GM19351 (cell line): Measurements from ENCODE around the gene PROP1.
"Not testable (repeated sequence)": the region's sequence is repeated elsewhere in the genome, so short reads cannot be mapped to it uniquely, and the experiment has no call there.

Experiments
- ATAC-seq: cut with Tn5 transposase; IDR thresholded peaks from one replicate; pipeline ENCODE4 v1.9.1; 2021; ENCODE audit warnings: mild to moderate bottlenecking, moderate library complexity; ENCODE audit not compliant: unreplicated experiment

Gene PROP1

GRCh38 chr5:177995691-177996595, at the start of gene PROP1:
Gene PROP1, minus strand, starts transcription at chr5:177996242. Its CDS starts 309 bp downstream, at chr5:177995933.
- ATAC-seq = no peak

DNA sequence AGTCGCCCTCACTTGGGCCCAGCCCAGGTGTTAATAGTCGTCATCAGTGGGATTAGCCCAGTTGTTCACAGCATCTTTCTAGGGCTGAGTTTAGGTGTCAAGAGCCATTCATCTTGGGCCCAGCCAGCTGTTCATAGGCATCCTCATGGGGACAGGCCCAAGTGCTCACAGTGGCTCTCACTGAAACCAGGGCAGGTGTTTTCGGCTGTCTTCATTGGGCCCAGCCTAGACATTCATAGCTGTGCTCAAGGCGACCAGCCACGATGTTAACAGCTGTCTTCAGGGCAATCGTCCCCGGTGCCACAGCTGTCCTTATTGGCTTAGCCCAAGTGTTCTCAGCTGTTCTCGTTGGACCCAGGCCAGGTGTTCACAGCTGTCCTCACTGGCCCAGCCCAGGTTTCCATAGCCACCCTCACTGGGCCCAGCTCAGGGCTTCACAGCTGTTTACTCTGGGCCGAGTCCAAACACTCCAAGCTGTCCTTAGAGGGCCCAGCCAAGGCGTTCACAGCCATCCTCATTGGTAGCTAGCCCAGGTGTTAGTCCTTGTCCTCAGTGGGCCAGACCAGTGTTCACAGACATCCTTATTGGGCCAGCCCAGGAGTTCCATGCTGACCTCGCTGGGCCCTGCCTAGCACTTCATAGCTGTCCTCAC, 23.5 kb upstream of the PROP1 start:
- not testable (repeated sequence) for ATAC-seq

- not testable (repeated sequence) for ATAC-seq
Observed at GRCh38 chr5:178012758-178013157, 16.7 kb upstream of the PROP1 start.

GRCh38 chr5:178011816-178012554, 15.9 kb upstream of the PROP1 start:
- ATAC-seq = not testable (repeated sequence)

- ATAC-seq = not testable (repeated sequence)
Observed at GRCh38 chr5:178007272-178007671, 11.2 kb upstream of the PROP1 start.

DNA sequence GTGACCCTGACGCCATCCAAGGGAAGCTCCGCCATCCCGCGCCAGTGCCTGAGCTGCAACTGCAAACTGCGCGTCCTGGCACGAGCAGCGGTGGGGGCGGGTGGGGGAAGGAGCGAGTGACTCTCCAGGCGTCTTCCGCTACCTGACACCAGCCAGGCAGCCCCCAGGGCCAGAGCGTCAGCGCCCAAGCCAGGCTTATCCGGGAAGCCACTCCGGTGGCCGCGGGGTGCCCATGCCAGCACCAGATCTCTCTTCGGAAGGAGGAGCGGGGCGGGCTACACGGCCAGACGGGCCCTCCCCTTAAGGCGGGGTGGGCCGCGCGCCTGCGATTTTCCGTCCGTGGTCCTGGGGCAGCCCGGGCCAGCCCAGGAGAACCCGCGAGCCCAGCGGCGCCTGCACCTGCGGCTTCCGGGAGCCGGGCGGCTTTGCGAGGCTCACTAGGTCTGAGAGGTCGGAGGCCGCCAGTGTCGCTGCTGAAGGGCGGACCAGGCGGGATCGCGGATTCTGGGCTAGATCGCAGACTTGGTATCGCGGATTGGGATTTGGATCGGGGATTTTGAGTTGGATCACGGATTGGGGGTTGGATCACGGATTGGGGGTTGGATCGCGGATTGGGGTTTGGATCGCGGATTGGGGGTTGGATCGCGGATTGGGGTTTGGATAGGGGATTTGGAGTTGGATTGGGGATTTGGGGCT, 10.6 kb upstream of the PROP1 start:
- peak; percentile 78 for ATAC-seq

DNA sequence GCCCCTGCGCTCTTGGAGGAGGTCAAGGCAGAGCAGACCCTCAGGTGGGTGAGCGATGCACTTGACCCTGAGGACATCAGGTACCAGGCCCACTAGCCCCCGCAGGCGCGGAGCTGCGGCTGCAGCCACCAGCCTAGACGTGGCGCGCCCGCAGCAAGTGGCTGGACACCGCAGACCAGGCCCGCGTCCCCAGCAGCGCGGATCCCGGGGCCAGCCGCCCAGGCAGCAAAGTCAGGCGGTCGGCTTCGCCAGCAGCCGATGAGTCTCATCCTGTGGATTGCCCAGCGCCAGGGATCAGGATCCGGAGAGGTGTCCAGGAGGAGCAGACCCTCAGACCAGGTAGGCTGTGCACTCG, 10.1 kb upstream of the PROP1 start:
- ATAC-seq = peak; percentile 6

- ATAC-seq = no peak
Observed at GRCh38 chr5:177997846-177998245, 1.8 kb upstream of the PROP1 start.

DNA sequence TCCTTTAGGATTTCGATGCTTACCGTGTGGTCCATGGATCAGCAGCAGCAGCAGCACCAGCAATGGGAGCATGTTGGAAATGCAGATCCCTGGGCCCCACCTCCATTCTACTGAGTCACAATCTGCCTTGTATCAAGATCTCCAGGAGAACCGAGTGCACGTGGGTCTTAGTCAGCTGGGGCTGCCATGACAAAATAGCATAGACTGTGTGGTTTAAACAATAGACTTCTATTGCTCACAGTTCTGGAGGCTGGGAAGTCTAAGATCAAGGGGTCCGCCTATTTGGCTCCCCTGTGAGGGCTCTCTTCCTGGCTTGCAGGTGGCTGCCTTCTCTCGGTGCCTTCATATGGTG, 1.3 kb upstream of the PROP1 start:
- ATAC-seq = no peak

GRCh38 chr5:177996660-177997318, 747 bp upstream of the PROP1 start:
- no peak for ATAC-seq

GRCh38 chr5:177994561-177995190, 1.4 kb downstream of the PROP1 start:
- no peak for ATAC-seq

- ATAC-seq = no peak
Observed at GRCh38 chr5:177994063-177994462, 2.0 kb downstream of the PROP1 start.

DNA sequence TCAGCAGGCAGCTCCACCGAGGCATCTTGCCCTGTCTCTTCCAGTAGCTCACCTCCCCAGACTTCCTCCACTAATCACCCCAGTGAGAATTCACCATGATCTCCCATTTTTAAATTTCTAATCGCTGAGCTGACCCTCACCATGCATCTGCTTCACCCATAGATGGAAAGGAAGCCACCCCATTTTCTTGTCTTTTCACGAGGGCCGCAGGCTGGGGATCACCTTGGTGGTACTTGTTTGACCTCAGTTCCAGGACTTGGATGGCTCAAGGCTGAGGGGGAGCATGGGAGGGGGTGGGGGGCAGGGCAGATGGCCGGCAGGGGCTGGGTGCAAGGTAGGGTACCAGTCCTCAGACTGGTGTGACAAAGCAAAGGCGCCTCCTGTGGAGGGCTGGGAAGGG, 3.6 kb downstream of the PROP1 start:
- no peak for ATAC-seq

- ATAC-seq = no peak
Observed at GRCh38 chr5:177988989-177989625, 6.9 kb downstream of the PROP1 start.

GRCh38 chr5:177987326-177987725, 8.7 kb downstream of the PROP1 start:
- ATAC-seq = no peak

- no peak for ATAC-seq
Observed at GRCh38 chr5:177985430-177986040, 10.5 kb downstream of the PROP1 start.

DNA sequence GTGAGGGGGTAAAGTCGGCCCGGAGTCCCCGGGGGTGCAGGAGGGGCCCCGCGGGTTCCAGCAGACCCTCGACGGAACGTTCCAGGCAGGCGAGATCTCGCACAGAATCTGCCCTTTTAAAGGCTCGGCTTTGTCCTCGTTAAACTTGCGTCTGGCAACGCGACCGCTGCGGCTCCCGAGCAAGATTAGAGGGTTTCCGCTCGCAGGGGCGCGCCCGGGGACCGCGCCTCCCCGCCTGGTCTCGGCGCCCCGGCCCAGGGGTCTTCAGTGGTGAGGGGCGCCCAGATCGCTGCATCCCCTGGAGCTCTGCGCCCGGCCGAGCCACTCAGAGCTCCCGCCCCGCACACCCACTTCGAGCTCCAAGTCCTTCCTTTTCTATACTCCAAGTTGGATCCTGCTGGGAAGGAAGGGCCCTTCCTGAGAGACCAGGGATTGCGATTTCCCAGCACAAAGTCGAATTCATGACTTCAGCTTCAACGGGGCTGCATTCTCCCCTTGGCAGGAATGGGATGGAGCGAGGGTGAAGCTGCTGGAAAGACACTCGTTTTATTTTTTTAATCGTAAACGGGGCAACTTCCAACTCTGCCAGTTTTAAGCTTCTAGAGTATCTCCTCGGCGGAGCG, 11.3 kb downstream of the PROP1 start:
- ATAC-seq = no peak

GRCh38 chr5:177983763-177984583, 12.1 kb downstream of the PROP1 start:
- no peak for ATAC-seq
